ENCODE measurements around the gene LY6G5C. TPM values are rescaled to one million over a fixed set of nuclear protein-coding genes. Genes with fewer than 3 reads are reported as not detected.

Gene LY6G5C
- total and polyA plus RNA-seq, 2 experiments from 2014 or later, result 2.1 TPM; not detected in 1

- Histone ChIP-seq H3K4me1 (ENCODE audit: insufficient read depth) (peaks cover 23% of the 10 kb centered on the region), H3K79me2 (replicated peaks; ENCODE audit: insufficient read depth) (peaks cover 41% of the 10 kb centered on the region), H3F3A (replicated peaks; ENCODE audit: low read depth) (peaks cover 21% of the 10 kb centered on the region; the same call in 1 of the 2 replicates), H2AFZ (peak overlapping the region; percentile 83), H3K27me3 (ENCODE audit: insufficient read depth) (no peaks in the 10 kb centered on the region), H3K27ac (ENCODE audit: low read depth) (peak overlapping the region; percentile 95), H3K4me3 (peak overlapping the region; percentile 96), H3K9me2 (ENCODE audit: insufficient read depth) (no peaks in the 10 kb centered on the region), H3K4me2 (peak overlapping the region; percentile 98), H3K36me3 (ENCODE audit: insufficient read depth) (peaks cover 12% of the 10 kb centered on the region; the same call in 1 of the 2 replicates), H4K20me1 (replicated peaks; ENCODE audit: insufficient read depth) (no peaks in the 10 kb centered on the region; the same call in 1 of the 2 replicates)
- ATAC-seq (peak; percentile 19), DNase-seq (ENCODE audit: low spot score) (peak; percentile 46)
- Mint-ChIP-seq H3K9me3 (no peaks in the 10 kb centered on the region), H3K36me3 (ENCODE audit: low read depth) (peaks cover 47% of the 10 kb centered on the region), H3K4me3 (peak overlapping the region; percentile 90), H3K27ac (peak overlapping the region; percentile 95), H3K27me3 (ENCODE audit: insufficient read depth, low read depth, poor library complexity) (peaks cover 19% of the 10 kb centered on the region), H3K4me1 (peaks cover 50% of the 10 kb centered on the region)
- TF ChIP-seq REST (IDR thresholded peaks at IDR 0.05; ENCODE audit: unreplicated experiment) (peak; percentile 65), STAT1 (IDR thresholded peaks at IDR 0.05; ENCODE audit: unreplicated experiment) (no peak)
Observed at GRCh38 chr6:31659649-31660380, 21.1 kb downstream of the LY6G5C start.

- peaks cover 37% of the 10 kb centered on the region for H3K79me2 ChIP-seq (replicated peaks; ENCODE audit: insufficient read depth)
- Mint-ChIP-seq H3K27me3 (ENCODE audit: insufficient read depth, low read depth, poor library complexity) (peaks cover 19% of the 10 kb centered on the region), H3K4me1 (peaks cover 44% of the 10 kb centered on the region), H3K27ac (no peak overlapping the region), H3K4me3 (peak overlapping the region; percentile 90), H3K9me3 (no peaks in the 10 kb centered on the region), H3K36me3 (ENCODE audit: low read depth) (peaks cover 40% of the 10 kb centered on the region)
- peaks cover 10% of the 10 kb centered on the region; the same call in 1 of the 2 replicates for H3K36me3 ChIP-seq (ENCODE audit: insufficient read depth)
- no peaks in the 10 kb centered on the region; the same call in 1 of the 2 replicates for H4K20me1 ChIP-seq (replicated peaks; ENCODE audit: insufficient read depth)
- peaks cover 19% of the 10 kb centered on the region for H3K4me1 ChIP-seq (ENCODE audit: insufficient read depth)
- H2AFZ ChIP-seq, result no peak overlapping the region
- no peak overlapping the region for H3K27ac ChIP-seq (ENCODE audit: low read depth)
- no peaks in the 10 kb centered on the region for H3K9me2 ChIP-seq (ENCODE audit: insufficient read depth)
- TF ChIP-seq ZNF331 (CRISPR knock-in tag; IDR thresholded peaks at IDR 0.05; ENCODE audit: low read depth), result no peak
- TF ChIP-seq REST (IDR thresholded peaks at IDR 0.05; ENCODE audit: unreplicated experiment), result no peak
- TF ChIP-seq, protein P1, sequence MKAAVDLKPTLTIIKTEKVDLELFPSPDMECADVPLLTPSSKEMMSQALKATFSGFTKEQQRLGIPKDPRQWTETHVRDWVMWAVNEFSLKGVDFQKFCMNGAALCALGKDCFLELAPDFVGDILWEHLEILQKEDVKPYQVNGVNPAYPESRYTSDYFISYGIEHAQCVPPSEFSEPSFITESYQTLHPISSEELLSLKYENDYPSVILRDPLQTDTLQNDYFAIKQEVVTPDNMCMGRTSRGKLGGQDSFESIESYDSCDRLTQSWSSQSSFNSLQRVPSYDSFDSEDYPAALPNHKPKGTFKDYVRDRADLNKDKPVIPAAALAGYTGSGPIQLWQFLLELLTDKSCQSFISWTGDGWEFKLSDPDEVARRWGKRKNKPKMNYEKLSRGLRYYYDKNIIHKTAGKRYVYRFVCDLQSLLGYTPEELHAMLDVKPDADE (IDR thresholded peaks at IDR 0.05), result no peak
- TF ChIP-seq POLR2AphosphoS5 (IDR thresholded peaks at IDR 0.05; ENCODE audit: low read depth), result no peak
- no peak for TF ChIP-seq CREB1 (CRISPR knock-in tag; IDR thresholded peaks at IDR 0.05; ENCODE audit: low read depth)
- TF ChIP-seq STAT1 (IDR thresholded peaks at IDR 0.05; ENCODE audit: unreplicated experiment), result no peak
- no peak for TF ChIP-seq JUNB (IDR thresholded peaks at IDR 0.05; ENCODE audit: unreplicated experiment)
- TF ChIP-seq EZH2 (IDR thresholded peaks at IDR 0.05; ENCODE audit: low read depth, unreplicated experiment), result no peak
- TF ChIP-seq EZH2phosphoT487 (IDR thresholded peaks at IDR 0.05; ENCODE audit: unreplicated experiment), result no peak
- DNase-seq (ENCODE audit: low spot score), result no peak
- peak overlapping the region; percentile 96 for H3K4me3 ChIP-seq
- ATAC-seq, result no peak
- peaks cover 17% of the 10 kb centered on the region; the same call in 1 of the 2 replicates for H3F3A ChIP-seq (replicated peaks; ENCODE audit: low read depth)
- peak overlapping the region; percentile 98 for H3K4me2 ChIP-seq
- no peaks in the 10 kb centered on the region for H3K27me3 ChIP-seq (ENCODE audit: insufficient read depth)
Observed at GRCh38 chr6:31658983-31659648, 21.8 kb downstream of the LY6G5C start.

Data from GM23338 (cell line).